ENCODE measurements around the gene PARD3.

The PARD3 gene

GRCh38 chr10:34690383-34691049 lies 124.6 kb downstream of the PARD3 start:
- Histone ChIP-seq H3K27ac (ENCODE audit: poor library complexity, severe bottlenecking) (no peak overlapping the region), H3K4me3 (ENCODE audit: severe bottlenecking) (no peak overlapping the region), H3K27me3 (ENCODE audit: insufficient read depth, poor library complexity, severe bottlenecking) (no peaks in the 10 kb centered on the region), H3K4me1 (ENCODE audit: insufficient read depth, poor library complexity, severe bottlenecking) (peaks cover 13% of the 10 kb centered on the region), H3K36me3 (ENCODE audit: low read depth) (peaks cover 3% of the 10 kb centered on the region; the same call in 1 of the 2 replicates), H3K9me3 (ENCODE audit: severe bottlenecking) (no peaks in the 10 kb centered on the region)
- ATAC-seq (ENCODE audit: low read depth) (no peak), DNase-seq (ENCODE audit: low spot score) (no peak)
- no peak for TF ChIP-seq CTCF (IDR thresholded peaks at IDR 0.05; ENCODE audit: poor library complexity, severe bottlenecking)

- DNase-seq (ENCODE audit: low spot score) (no peak), ATAC-seq (ENCODE audit: low read depth) (0 out of 3 replicates have a peak, but pooled peaks have one; percentile 52)
- Histone ChIP-seq H3K27me3 (ENCODE audit: insufficient read depth, poor library complexity, severe bottlenecking) (no peaks in the 10 kb centered on the region), H3K36me3 (ENCODE audit: low read depth) (peaks cover 3% of the 10 kb centered on the region; the same call in 1 of the 2 replicates), H3K9me3 (ENCODE audit: severe bottlenecking) (no peaks in the 10 kb centered on the region), H3K4me3 (ENCODE audit: severe bottlenecking) (no peak overlapping the region), H3K4me1 (ENCODE audit: insufficient read depth, poor library complexity, severe bottlenecking) (peaks cover 13% of the 10 kb centered on the region), H3K27ac (ENCODE audit: poor library complexity, severe bottlenecking) (no peak overlapping the region)
- TF ChIP-seq CTCF (IDR thresholded peaks at IDR 0.05; ENCODE audit: poor library complexity, severe bottlenecking), result no peak
Observed at GRCh38 chr10:34689053-34689452, 126.0 kb downstream of the PARD3 start.

- ATAC-seq (ENCODE audit: low read depth) (no peak), DNase-seq (ENCODE audit: low spot score) (no peak)
- H3K27me3 ChIP-seq (ENCODE audit: insufficient read depth, poor library complexity, severe bottlenecking), result no peaks in the 10 kb centered on the region
- H3K36me3 ChIP-seq (ENCODE audit: low read depth), result peaks cover 3% of the 10 kb centered on the region; the same call in 1 of the 2 replicates
- no peaks in the 10 kb centered on the region for H3K9me3 ChIP-seq (ENCODE audit: severe bottlenecking)
- peaks cover 13% of the 10 kb centered on the region for H3K4me1 ChIP-seq (ENCODE audit: insufficient read depth, poor library complexity, severe bottlenecking)
- no peak overlapping the region for H3K27ac ChIP-seq (ENCODE audit: poor library complexity, severe bottlenecking)
- TF ChIP-seq CTCF (IDR thresholded peaks at IDR 0.05; ENCODE audit: poor library complexity, severe bottlenecking), result no peak
- H3K4me3 ChIP-seq (ENCODE audit: severe bottlenecking), result no peak overlapping the region
Observed at GRCh38 chr10:34687434-34688210, 127.5 kb downstream of the PARD3 start.

GRCh38 chr10:34682580-34682979 lies 132.5 kb downstream of the PARD3 start:
- no peak for ATAC-seq (ENCODE audit: low read depth)
- no peak for TF ChIP-seq CTCF (IDR thresholded peaks at IDR 0.05; ENCODE audit: poor library complexity, severe bottlenecking)

More at GRCh38 chr10:34682580-34682979, 132.5 kb downstream of the PARD3 start:
- no peaks in the 10 kb centered on the region for H3K4me1 ChIP-seq (ENCODE audit: insufficient read depth, poor library complexity, severe bottlenecking)
- H3K27me3 ChIP-seq (ENCODE audit: insufficient read depth, poor library complexity, severe bottlenecking), result no peaks in the 10 kb centered on the region
- no peak for DNase-seq (ENCODE audit: low spot score)
- no peak overlapping the region for H3K4me3 ChIP-seq (ENCODE audit: severe bottlenecking)
- H3K27ac ChIP-seq (ENCODE audit: poor library complexity, severe bottlenecking), result no peak overlapping the region
- no peaks in the 10 kb centered on the region for H3K9me3 ChIP-seq (ENCODE audit: severe bottlenecking)
- no peaks in the 10 kb centered on the region for H3K36me3 ChIP-seq (ENCODE audit: low read depth)
